H1 (cell line): ENCODE data around the gene ADARB2. TPM values are rescaled to one million over a fixed set of nuclear protein-coding genes. Genes with fewer than 3 reads are reported as not detected.

Source experiments
- CTCF ChIA-PET: fragments of 300-600 bp; sonication (Branson Sonifier 250); formaldehyde crosslinking; loops from one replicate; lab custom pipeline; 2021; ENCODE audit not compliant: partially characterized antibody; lab: Charles Lee
- POLR2A ChIA-PET: fragments of 300-600 bp; sonication (Branson Sonifier 250); formaldehyde crosslinking; loops from one replicate; lab custom pipeline; 2021; ENCODE audit warnings: inconsistent platforms; ENCODE audit not compliant: partially characterized antibody; lab: Charles Lee
- DNase-seq, 2 experiments: peaks; one replicate each; pipeline versions ENCODE4 v3.0.0 to v3.0.0-alpha.2; 2010 to 2022; ENCODE audit warnings: low spot score in 2 of 2, low read depth in 1 of 2, mixed read lengths in 1 of 2
- FAIRE-seq: peaks from 2 replicates; lab custom pipeline; 2011; peaks lifted over from hg19 to GRCh38; lab: Jason Lieb, UNC
- H2AFZ ChIP-seq: 2 replicates; pipeline ENCODE4 v1.8.1; 2012; ENCODE audit warnings: low read length, inconsistent platforms
- H2AK5ac ChIP-seq: 2 replicates; pipeline ENCODE4 v1.6.1; 2013; ENCODE audit warnings: low read depth, low read length
- H2BK120ac ChIP-seq: replicated peaks from 2 replicates; pipeline ENCODE3; 2013; ENCODE audit warnings: low read depth, low read length, inconsistent platforms
- H2BK12ac ChIP-seq: 2 replicates; pipeline ENCODE4 v1.6.1; 2013; ENCODE audit warnings: low read depth, low read length
- H2BK15ac ChIP-seq: 2 replicates; pipeline ENCODE4 v1.6.1; 2013; ENCODE audit warnings: low read length
- H2BK20ac ChIP-seq: 2 replicates; pipeline ENCODE4 v1.6.1; 2013; ENCODE audit warnings: low read length
- H2BK5ac ChIP-seq: 2 replicates; pipeline ENCODE4 v1.6.1; 2013; ENCODE audit warnings: low read depth, low read length
- H3K14ac ChIP-seq: 2 replicates; pipeline ENCODE4 v1.6.1; 2013; ENCODE audit warnings: inconsistent platforms; ENCODE audit not compliant: insufficient read length
- H3K18ac ChIP-seq: 2 replicates; pipeline ENCODE4 v1.6.1; 2013; ENCODE audit warnings: low read length; ENCODE audit errors: extremely low read depth
- H3K23ac ChIP-seq: 2 replicates; pipeline ENCODE4 v1.6.1; 2013; ENCODE audit warnings: inconsistent platforms; ENCODE audit not compliant: insufficient read length
- H3K23me2 ChIP-seq: 2 replicates; pipeline ENCODE4 v1.6.1; 2013; ENCODE audit warnings: low read depth, low read length
- H3K27ac ChIP-seq: 2 replicates; pipeline ENCODE4 v1.6.1; 2011; ENCODE audit warnings: low read depth, low read length, inconsistent platforms
- H3K27me3 ChIP-seq, 4 experiments: replicated peaks in 1 of 4; 1 replicate in 1 of 4; 2 replicates in 3 of 4; pipeline versions ENCODE4 v1.6.1 to v1.8.1; 2011 to 2013; ENCODE audit warnings: low read length in 3 of 4, mild to moderate bottlenecking in 3 of 4, inconsistent platforms in 2 of 4, mixed read lengths in 2 of 4, moderate library complexity in 1 of 4; ENCODE audit not compliant: control insufficient read depth in 3 of 4, insufficient read depth in 3 of 4; ENCODE audit errors: extremely low read depth in 1 of 4
- H3K36me3 ChIP-seq, 4 experiments: 2 replicates each; pipeline versions ENCODE4 v1.6.1 to v1.8.1; 2011 to 2013; ENCODE audit warnings: mild to moderate bottlenecking in 4 of 4, low read length in 3 of 4, moderate library complexity in 2 of 4, control low read depth in 1 of 4, inconsistent platforms in 1 of 4; ENCODE audit not compliant: insufficient read depth in 4 of 4, control insufficient read depth in 2 of 4
- H3K4ac ChIP-seq: replicated peaks from 2 replicates; pipeline ENCODE3; 2013; ENCODE audit warnings: low read length, low read depth, mixed read lengths, inconsistent platforms; ENCODE audit not compliant: insufficient read length
- H3K4me1 ChIP-seq, 4 experiments: replicated peaks in 1 of 4; 1 replicate in 1 of 4; 2 replicates in 3 of 4; pipeline versions ENCODE4 v1.6.1 to v1.8.1; 2011 to 2013; ENCODE audit warnings: low read length in 3 of 4, inconsistent platforms in 2 of 4, mixed read lengths in 1 of 4; ENCODE audit not compliant: insufficient read depth in 4 of 4, control insufficient read depth in 3 of 4
- H3K4me2 ChIP-seq, 2 experiments: 2 replicates each; pipeline versions ENCODE4 v1.6.1 to v1.8.1; 2011 to 2013; ENCODE audit warnings: low read depth in 2 of 2, low read length in 2 of 2, control low read depth in 1 of 2, inconsistent platforms in 1 of 2, mild to moderate bottlenecking in 1 of 2; ENCODE audit not compliant: insufficient read depth in 1 of 2
- H3K4me3 ChIP-seq, 4 experiments: fragments of 200-600, 300-600 bp in 1 of 4; sonication (generic), shearing (Covaris generic), sonication (Bioruptor Twin) in 1 of 4; 2 replicates each; pipeline versions ENCODE4 v1.5.1 to v1.8.1; 2011 to 2016; ENCODE audit warnings: low read length in 4 of 4, low read depth in 3 of 4, control low read depth in 2 of 4, inconsistent platforms in 2 of 4, mild to moderate bottlenecking in 2 of 4, mixed read lengths in 1 of 4, moderate library complexity in 1 of 4; ENCODE audit not compliant: insufficient read depth in 2 of 4; ENCODE audit errors: extremely low read depth in 1 of 4
- H3K56ac ChIP-seq: replicated peaks from 2 replicates; pipeline ENCODE3; 2013; ENCODE audit warnings: low read depth, mild to moderate bottlenecking, mixed read lengths, low read length, inconsistent platforms; ENCODE audit not compliant: insufficient read length
- H3K79me1 ChIP-seq: 2 replicates; pipeline ENCODE4 v1.6.1; 2013; ENCODE audit warnings: low read depth, low read length, control low read depth
- H3K79me2 ChIP-seq, 2 experiments: 2 replicates each; pipeline versions ENCODE4 v1.6.1 to v1.8.1; 2012 to 2013; ENCODE audit warnings: low read length in 2 of 2, mild to moderate bottlenecking in 2 of 2, inconsistent platforms in 1 of 2; ENCODE audit not compliant: insufficient read depth in 2 of 2, control insufficient read depth in 1 of 2
- H3K9ac ChIP-seq, 4 experiments: replicated peaks in 1 of 4; 1 replicate in 1 of 4; 2 replicates in 3 of 4; pipeline versions ENCODE4 v1.6.1 to v1.8.1; 2011 to 2013; ENCODE audit warnings: low read depth in 3 of 4, low read length in 3 of 4, control low read depth in 2 of 4, mild to moderate bottlenecking in 2 of 4, moderate library complexity in 2 of 4, inconsistent platforms in 1 of 4; ENCODE audit errors: extremely low read depth in 1 of 4
- H3K9me3 ChIP-seq, 2 experiments: 2 replicates each; pipeline versions ENCODE4 v1.6.1 to v1.8.1; 2012 to 2013; ENCODE audit warnings: mild to moderate bottlenecking in 2 of 2, moderate library complexity in 2 of 2, control low read depth in 1 of 2, inconsistent platforms in 1 of 2, low read depth in 1 of 2, low read length in 1 of 2, mixed read lengths in 1 of 2; ENCODE audit not compliant: insufficient read depth in 2 of 2
- H4K20me1 ChIP-seq, 2 experiments: replicated peaks in 1 of 2; 2 replicates each; pipeline versions ENCODE3 to v1.8.1; 2011 to 2013; ENCODE audit warnings: inconsistent platforms in 2 of 2, low read length in 2 of 2, mild to moderate bottlenecking in 1 of 2; ENCODE audit not compliant: insufficient read depth in 2 of 2, control insufficient read depth in 1 of 2
- H4K5ac ChIP-seq: 2 replicates; pipeline ENCODE4 v1.6.1; 2013; ENCODE audit warnings: low read length, low read depth, mixed read lengths, inconsistent platforms; ENCODE audit not compliant: insufficient read length
- H4K8ac ChIP-seq: 2 replicates; pipeline ENCODE4 v1.8.0; 2013; ENCODE audit warnings: mild to moderate bottlenecking, moderate library complexity, low read length, inconsistent platforms; ENCODE audit not compliant: insufficient read depth; ENCODE audit errors: extremely low read depth
- H4K91ac ChIP-seq: replicated peaks from 2 replicates; pipeline ENCODE3; 2013; ENCODE audit warnings: low read length, mixed read lengths, inconsistent platforms; ENCODE audit not compliant: insufficient read length
- BCL11A ChIP-seq, 2 experiments: IDR thresholded peaks; one replicate each; pipeline ENCODE4 v1.6.1; 2011; ENCODE audit warnings: low read depth in 2 of 2, low read length in 2 of 2, mild to moderate bottlenecking in 2 of 2
- BRCA1 ChIP-seq: IDR thresholded peaks from 2 replicates; pipeline ENCODE4 v1.6.1; 2012; ENCODE audit warnings: low read depth, low read length, improper control_type of control experiment
- EP300 ChIP-seq, 2 experiments: IDR thresholded peaks; 1 replicate in 1 of 2; 2 replicates in 1 of 2; pipeline ENCODE4 v1.6.1; 2011 to 2012; ENCODE audit warnings: low read depth in 2 of 2, low read length in 2 of 2, mild to moderate bottlenecking in 2 of 2, borderline replicate concordance in 1 of 2, inconsistent platforms in 1 of 2, moderate library complexity in 1 of 2
- GTF2F1 ChIP-seq: IDR thresholded peaks from 2 replicates; pipeline ENCODE4 v1.6.1; 2012; ENCODE audit warnings: low read depth, low read length, improper control_type of control experiment, borderline replicate concordance
- MAFK ChIP-seq: IDR thresholded peaks from 2 replicates; pipeline ENCODE4 v1.6.1; 2012; ENCODE audit warnings: low read depth, mild to moderate bottlenecking, improper control_type of control experiment, low read length
- NRF1 ChIP-seq: IDR thresholded peaks from 2 replicates; pipeline ENCODE4 v1.6.1; 2011; ENCODE audit warnings: mild to moderate bottlenecking, low read depth, low read length, improper control_type of control experiment
- POU5F1 ChIP-seq: IDR thresholded peaks from 2 replicates; pipeline ENCODE4 v1.6.1; 2011; ENCODE audit warnings: low read depth, mild to moderate bottlenecking, low read length, moderate library complexity
- RXRA ChIP-seq: IDR thresholded peaks from 2 replicates; pipeline ENCODE4 v1.6.1; 2011; ENCODE audit warnings: low read depth, mild to moderate bottlenecking, low read length, moderate library complexity; ENCODE audit not compliant: insufficient read depth
- SIN3A ChIP-seq, 2 experiments: IDR thresholded peaks in 1 of 2; conservative IDR thresholded peaks in 1 of 2; 2 replicates each; pipeline ENCODE4 v1.6.1; 2011 to 2012; ENCODE audit warnings: low read length in 2 of 2, improper control_type of control experiment in 1 of 2, low read depth in 1 of 2, mild to moderate bottlenecking in 1 of 2
- SRF ChIP-seq: IDR thresholded peaks from 2 replicates; pipeline ENCODE4 v1.6.1; 2011; ENCODE audit warnings: mild to moderate bottlenecking, low read depth, low read length, moderate library complexity
- TAF7 ChIP-seq: optimal IDR thresholded peaks from 2 replicates; pipeline ENCODE3; 2011; ENCODE audit warnings: low read depth, mild to moderate bottlenecking, inconsistent platforms, low read length, moderate library complexity, borderline replicate concordance
- TCF12 ChIP-seq: IDR thresholded peaks from 2 replicates; pipeline ENCODE4 v1.6.1; 2011; ENCODE audit warnings: low read depth, mild to moderate bottlenecking, low read length
- TEAD4 ChIP-seq: IDR thresholded peaks from 2 replicates; pipeline ENCODE4 v1.6.1; 2012; ENCODE audit warnings: low read depth, low read length, inconsistent platforms, mixed read lengths
- WGBS, 2 experiments: shearing (Covaris generic) in 1 of 2; methylation state at CpG; one replicate each; pipeline versions ENCODE4 v1.1.6 to v1.1.7; 2013 to 2015; ENCODE audit warnings: low lambda C conversion rate in 2 of 2, mixed read lengths in 2 of 2, inconsistent platforms in 1 of 2, low coverage in 1 of 2, missing lambda C conversion rate in 1 of 2; ENCODE audit not compliant: insufficient replicate concordance in 2 of 2, insufficient coverage in 1 of 2, insufficient read length in 1 of 2; ENCODE audit errors: extremely low coverage in 1 of 2, missing lambda C conversion rate in 1 of 2; 5-methylcytosine and 5-hydroxymethylcytosine counted together
- polyA plus RNA-seq, 7 experiments: library from polyadenylated mRNA; depleted of rRNA in 3 of 7; stranded (reverse) in 5 of 7; unstranded in 2 of 7; fragments of >200 nt in 5 of 7; fragments of 200-250 nt in 2 of 7; gene quantifications; 1 replicate in 5 of 7; 2 replicates in 1 of 7; 4 replicates in 1 of 7; pipeline versions ENCODE4 v1.2.1 to v1.2.3, GENCODE V29; 2011 to 2013; ENCODE audit warnings: missing spikeins in 2 of 7, mixed read lengths in 2 of 7
- total RNA-seq: library from RNA; stranded (reverse); fragmentation: NEBNext Ultra II Directional; extraction: Animal tissue kit (Norgen Biotek cat#: 25700); gene quantifications from 2 replicates; pipeline ENCODE4 v1.2.1, GENCODE V29; 2021

The ADARB2 gene
- total and polyA plus RNA-seq, 2 of the 8 experiments (the other 6 are each of a cell fraction or from before 2014, with no cell fraction given): 2.2 to 2.8 TPM

- H3K56ac ChIP-seq: no peak overlapping the region
- no peak overlapping the region for H2BK20ac ChIP-seq
- peaks cover 5 to 11% (median 5%) of the 10 kb centered on the region in 4 experiments for H3K4me1 ChIP-seq
- no peaks in the 10 kb centered on the region for H3K9me3 ChIP-seq
- peaks cover 0 to 6% of the 10 kb centered on the region in 2 experiments for H4K20me1 ChIP-seq
- H3K36me3 ChIP-seq: no peaks in the 10 kb centered on the region; a peak in 1 of 8 replicates
- H4K5ac ChIP-seq: no peak overlapping the region
- H3K79me2 ChIP-seq: no peaks in the 10 kb centered on the region
- no peak overlapping the region for H3K23ac ChIP-seq
- FAIRE-seq: no peak
- no peak overlapping the region for H3K4me2 ChIP-seq
- no peak overlapping the region for H2AK5ac ChIP-seq
- H2AFZ ChIP-seq: no peak overlapping the region
- peak overlapping the region; percentile 68 for H2BK12ac ChIP-seq
- H2BK5ac ChIP-seq: no peak overlapping the region
- WGBS, 2 experiments: 80% methylated on average over 14 of the region's 14 CpGs; no CpG with 5 or more reads in 1 of the 2 experiments
- ChIA-PET POLR2A (interaction anchor here (1.2 kb wide), 1 partner anchor 76 kb away, joined by 3 read pairs; no protein-coding TSS in a partner anchor), CTCF (interaction anchor here (0.8 to 1.1 kb wide), 2 partner anchors 9 to 30 kb away, joined by 3 to 7 read pairs; no protein-coding TSS in a partner anchor)
- H3K23me2 ChIP-seq: 0 out of 2 replicates have a peak, but pooled peaks cover 4% of the 10 kb centered on the region
- no peak overlapping the region for H3K4me3 ChIP-seq
- no peak overlapping the region for H2BK120ac ChIP-seq
- no peak overlapping the region for H3K14ac ChIP-seq
- no peak overlapping the region for H2BK15ac ChIP-seq
- no peak overlapping the region for H3K18ac ChIP-seq
- no peak overlapping the region for H4K91ac ChIP-seq
- no peak overlapping the region for H3K27ac ChIP-seq
- no peaks in the 10 kb centered on the region for H3K79me1 ChIP-seq
- no peaks in the 10 kb centered on the region; a peak in 1 of 7 replicates for H3K27me3 ChIP-seq
- no peak overlapping the region for H4K8ac ChIP-seq
- peak in 1 of 2 experiments; percentile 35 for DNase-seq
- no peak overlapping the region for H3K4ac ChIP-seq
- no peak overlapping the region for H3K9ac ChIP-seq
- no peak for TF ChIP-seq NRF1
- TF ChIP-seq TCF12: no peak
- no peak for TF ChIP-seq POU5F1
- no peak for TF ChIP-seq TAF7
- no peak for TF ChIP-seq TEAD4
- TF ChIP-seq GTF2F1: no peak
- TF ChIP-seq SRF: no peak
- TF ChIP-seq SIN3A (conservative IDR thresholded peaks at IDR 0.05 in 1 of 2, IDR thresholded peaks at IDR 0.05 in 1 of 2; ENCODE audit: low read depth in 1 of 2, low read length in 2 of 2): no peak
- no peak for TF ChIP-seq MAFK
- TF ChIP-seq EP300 (IDR thresholded peaks at IDR 0.05; ENCODE audit: borderline replicate concordance in 1 of 2, low read depth in 2 of 2, low read length in 2 of 2): no peak
- no peak for TF ChIP-seq RXRA
- TF ChIP-seq BRCA1: no peak
- TF ChIP-seq BCL11A (IDR thresholded peaks at IDR 0.05; ENCODE audit: low read depth in 2 of 2, low read length in 2 of 2): no peak
These were observed 359.5 kb downstream of the ADARB2 start for GRCh38 chr10:1377740-1378397.
